DMS79 treated with DMSO at 0.1 percent for 48 hours (cell line): Measurements from ENCODE around the gene RARB.

ENCODE experiments used
- DNase-seq: peaks from one replicate; lab custom pipeline; 2025; lab: John Stamatoyannopoulos, UW

Gene RARB

GRCh38 chr3:25472731-25473130, 44.7 kb downstream of the RARB start:
- DNase-seq: no peak

- DNase-seq: no peak
Measured at GRCh38 chr3:25473246-25473645, 45.2 kb downstream of the RARB start.

GRCh38 chr3:25474052-25474451, 46.0 kb downstream of the RARB start:
- DNase-seq: no peak

- DNase-seq: no peak
Measured at GRCh38 chr3:25476639-25477038, 48.6 kb downstream of the RARB start.

- DNase-seq: no peak
Measured at GRCh38 chr3:25478211-25478757, 50.2 kb downstream of the RARB start.

- DNase-seq: no peak
Measured at GRCh38 chr3:25478964-25479726, 51.1 kb downstream of the RARB start.

- no peak for DNase-seq
Measured at GRCh38 chr3:25479727-25480010, 51.6 kb downstream of the RARB start.

- no peak for DNase-seq
Measured at GRCh38 chr3:25480811-25481210, 52.7 kb downstream of the RARB start.

GRCh38 chr3:25481386-25481785, 53.3 kb downstream of the RARB start:
- DNase-seq: no peak

GRCh38 chr3:25483456-25483855, 55.4 kb downstream of the RARB start:
- DNase-seq: no peak

GRCh38 chr3:25485673-25486072, 57.6 kb downstream of the RARB start:
- no peak for DNase-seq

GRCh38 chr3:25486932-25487331, 58.9 kb downstream of the RARB start:
- DNase-seq: no peak

GRCh38 chr3:25489858-25490593, 62.0 kb downstream of the RARB start:
- no peak for DNase-seq

- DNase-seq: no peak
Measured at GRCh38 chr3:25493246-25493645, 65.2 kb downstream of the RARB start.

GRCh38 chr3:25493786-25494185, 65.7 kb downstream of the RARB start:
- DNase-seq: no peak

- no peak for DNase-seq
Measured at GRCh38 chr3:25495304-25495703, 67.2 kb downstream of the RARB start.

GRCh38 chr3:25495726-25496253, 67.7 kb downstream of the RARB start:
- no peak for DNase-seq

GRCh38 chr3:25497096-25497495, 69.0 kb downstream of the RARB start:
- DNase-seq: no peak

- DNase-seq: no peak
Measured at GRCh38 chr3:25500706-25501210, 72.7 kb downstream of the RARB start.

- DNase-seq: no peak
Measured at GRCh38 chr3:25502233-25502632, 74.2 kb downstream of the RARB start.

- no peak for DNase-seq
Measured at GRCh38 chr3:25503898-25504301, 75.8 kb downstream of the RARB start.

GRCh38 chr3:25505581-25505980, 77.5 kb downstream of the RARB start:
- no peak for DNase-seq

- no peak for DNase-seq
Measured at GRCh38 chr3:25507811-25508210, 79.7 kb downstream of the RARB start.
